Heart left ventricle (tissue), 13 donors: ENCODE results near the gene TNNT1.

Experiments
- POLR2A ChIP-seq, 2 donors: fragments of 450-650 bp; IDR thresholded peaks; one replicate each; pipeline ENCODE4 v1.6.1; 2017; ENCODE audit warnings: antibody characterized with exemption in 2 of 2, mild to moderate bottlenecking in 2 of 2, moderate library complexity in 2 of 2
- TF ChIP-seq, protein P1 (sequence below), 12 donors: fragments of 200-600 bp; sonication (generic) in 4 of 12; IDR thresholded peaks; one replicate each; pipeline versions ENCODE4 v1.5.0 to v1.8.0; 2018 to 2022; ENCODE audit warnings: antibody characterized with exemption in 12 of 12, mild to moderate bottlenecking in 5 of 12
- donor health status: ischemic (EF 13 %, LVEDD 7.1; RV severe dilation, severe dysfunction).
- donor health status: DM: no; HTN: yes; CAD: no.
- donor health status: DM: no; HTN: no; CAD: no.
- donor health status: ischemic (EF 25% LVEDD 6.9; RV normal size, moderate dysfunction).
- donor health status: ischemic (EF 25% LVEDD 5.7; RV mildly dilated, moderate dysfunction).
- donor health status: ischemic (EF 35%, LVEDD 5.7; RV mildly dilated, moderate dysfunction).
- donor health status: nonischemic (EF 11% LVEDD 7.7; RV severe dilation, severe dysfunction).
- donor health status: DM: yes; HTN: yes; CAD: no.
- donor health status: PGD.
- donor health status: ischemic (EF 29% LVEDD 5.4; RV normal size, mild dysfunction).
- donor health status: nonischemic (EF 23%, LVEDD 6.1; RV moderate dilation, normal function).

- TF ChIP-seq, protein P1, sequence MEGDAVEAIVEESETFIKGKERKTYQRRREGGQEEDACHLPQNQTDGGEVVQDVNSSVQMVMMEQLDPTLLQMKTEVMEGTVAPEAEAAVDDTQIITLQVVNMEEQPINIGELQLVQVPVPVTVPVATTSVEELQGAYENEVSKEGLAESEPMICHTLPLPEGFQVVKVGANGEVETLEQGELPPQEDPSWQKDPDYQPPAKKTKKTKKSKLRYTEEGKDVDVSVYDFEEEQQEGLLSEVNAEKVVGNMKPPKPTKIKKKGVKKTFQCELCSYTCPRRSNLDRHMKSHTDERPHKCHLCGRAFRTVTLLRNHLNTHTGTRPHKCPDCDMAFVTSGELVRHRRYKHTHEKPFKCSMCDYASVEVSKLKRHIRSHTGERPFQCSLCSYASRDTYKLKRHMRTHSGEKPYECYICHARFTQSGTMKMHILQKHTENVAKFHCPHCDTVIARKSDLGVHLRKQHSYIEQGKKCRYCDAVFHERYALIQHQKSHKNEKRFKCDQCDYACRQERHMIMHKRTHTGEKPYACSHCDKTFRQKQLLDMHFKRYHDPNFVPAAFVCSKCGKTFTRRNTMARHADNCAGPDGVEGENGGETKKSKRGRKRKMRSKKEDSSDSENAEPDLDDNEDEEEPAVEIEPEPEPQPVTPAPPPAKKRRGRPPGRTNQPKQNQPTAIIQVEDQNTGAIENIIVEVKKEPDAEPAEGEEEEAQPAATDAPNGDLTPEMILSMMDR (IDR thresholded peaks at IDR 0.05) = no peak
- TF ChIP-seq POLR2A (IDR thresholded peaks at IDR 0.05) = no peak
Measured at GRCh38 chr19:55115446-55116065, 33.5 kb downstream of the TNNT1 start.
